ENCODE data around the gene PRCD.

- TF ChIP-seq POLR2A (IDR thresholded peaks at IDR 0.05) (no peak), CTCF (IDR thresholded peaks at IDR 0.05) (no peak)
These were observed 8.3 kb upstream of the PRCD start for GRCh38 chr17:76531486-76532038.
